HG02588 (cell line): ENCODE measurements around the gene SIM1.

Experiments
- ATAC-seq: cut with Tn5 transposase; IDR thresholded peaks from one replicate; pipeline ENCODE4 v1.9.1; 2021; ENCODE audit warnings: mild to moderate bottlenecking, moderate library complexity; ENCODE audit not compliant: unreplicated experiment

The SIM1 gene

GRCh38 chr6:100470422-100471120 lies 5.8 kb upstream of the SIM1 start:
- ATAC-seq, result no peak

GRCh38 chr6:100469101-100469859 lies 4.6 kb upstream of the SIM1 start:
- no peak for ATAC-seq

- no peak for ATAC-seq
Measured at GRCh38 chr6:100468016-100468622, 3.4 kb upstream of the SIM1 start.

- no peak for ATAC-seq
Measured at GRCh38 chr6:100467129-100468015, 2.7 kb upstream of the SIM1 start.

GRCh38 chr6:100466410-100467128 lies 1.8 kb upstream of the SIM1 start:
- ATAC-seq, result no peak

- ATAC-seq, result no peak
Measured at GRCh38 chr6:100465701-100466409, 1.1 kb upstream of the SIM1 start.

GRCh38 chr6:100464162-100464851 lies 414 bp downstream of the SIM1 start:
- no peak for ATAC-seq

GRCh38 chr6:100463630-100464161 lies 1.0 kb downstream of the SIM1 start:
- ATAC-seq, result no peak

- ATAC-seq, result no peak
Measured at GRCh38 chr6:100462706-100463629, 1.8 kb downstream of the SIM1 start.

GRCh38 chr6:100461917-100462705 lies 2.6 kb downstream of the SIM1 start:
- ATAC-seq, result no peak

GRCh38 chr6:100461278-100461916 lies 3.3 kb downstream of the SIM1 start:
- no peak for ATAC-seq

GRCh38 chr6:100460650-100461204 lies 4.0 kb downstream of the SIM1 start:
- no peak for ATAC-seq

- ATAC-seq, result no peak
Measured at GRCh38 chr6:100459592-100460184, 5.0 kb downstream of the SIM1 start.

- ATAC-seq, result no peak
Measured at GRCh38 chr6:100458841-100459591, 5.7 kb downstream of the SIM1 start.

- ATAC-seq, result no peak
Measured at GRCh38 chr6:100457311-100457990, 7.3 kb downstream of the SIM1 start.
